ENCODE data around the gene RELN.

The RELN gene

DNA sequence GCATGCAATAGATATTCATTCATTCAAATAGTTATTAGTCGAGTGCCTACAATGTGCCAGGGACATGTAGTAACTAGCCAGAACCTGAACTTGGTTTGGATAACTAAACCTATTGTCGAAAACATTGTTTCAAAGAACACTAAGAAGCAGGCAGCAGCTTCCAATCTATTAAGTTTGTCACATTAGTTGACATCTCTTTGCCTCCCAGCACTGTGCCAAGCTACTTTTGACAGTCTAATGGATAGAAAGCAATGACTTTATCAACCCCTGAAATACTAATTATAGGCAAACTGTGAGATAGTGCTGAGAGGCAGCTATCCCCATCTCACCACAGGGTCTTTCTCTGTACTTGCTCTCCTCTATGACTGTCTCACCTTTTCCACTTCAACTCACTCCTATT is 22.4 kb upstream of the RELN start:
- no peaks in the 10 kb centered on the region for H3K36me3 ChIP-seq (ENCODE audit: control insufficient read depth, insufficient read depth, low read length)
- no peaks in the 10 kb centered on the region for H3K9me3 ChIP-seq (ENCODE audit: control insufficient read depth, low read length)
- H3K9ac ChIP-seq (ENCODE audit: low read length): no peak overlapping the region
- H3K27me3 ChIP-seq (ENCODE audit: control insufficient read depth, insufficient read depth, low read length): no peaks in the 10 kb centered on the region
- no peaks in the 10 kb centered on the region for H3K4me1 ChIP-seq (ENCODE audit: control insufficient read depth, insufficient read depth, low read length)
- no peak overlapping the region for H3K4me3 ChIP-seq (ENCODE audit: low read length)

DNA sequence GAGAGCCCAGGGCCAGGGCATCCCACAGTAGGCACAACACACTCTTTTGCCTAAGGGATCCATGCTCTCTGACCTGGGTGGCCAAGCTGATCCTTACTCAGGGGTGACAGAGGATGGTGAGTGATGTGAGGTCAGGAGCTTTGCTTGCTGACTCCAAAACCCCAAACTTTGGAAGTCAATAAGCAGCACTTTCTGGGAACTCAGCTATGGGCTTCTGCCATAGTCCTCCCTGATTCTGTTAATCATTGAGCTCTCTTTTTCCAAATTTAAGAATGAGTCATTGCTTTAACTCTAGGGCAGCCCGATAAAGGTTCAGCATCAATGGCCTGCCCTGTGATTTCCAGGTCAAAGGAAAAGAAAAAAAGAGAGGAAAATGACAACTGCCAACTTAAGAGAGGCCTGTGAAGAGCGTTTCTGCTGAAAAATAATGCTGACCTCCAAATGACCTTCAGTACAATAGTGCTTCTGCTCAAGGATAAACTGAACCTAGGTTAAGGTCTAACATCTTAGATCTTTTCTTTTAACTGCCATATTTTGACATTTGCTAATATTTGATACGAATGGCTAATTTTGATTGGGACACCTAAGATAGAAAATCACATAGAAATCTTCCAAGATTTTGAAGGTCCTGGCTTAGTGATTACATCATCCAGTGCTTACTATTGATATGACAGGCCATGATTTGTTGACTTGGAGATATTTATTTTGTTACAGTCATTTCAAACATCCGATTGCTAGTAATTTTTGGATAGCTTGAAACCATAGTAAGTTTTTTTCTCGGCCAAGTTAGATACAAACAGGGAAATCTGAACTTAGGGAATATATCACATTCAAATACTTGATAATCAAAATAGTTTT is 20.8 kb upstream of the RELN start:
- no peaks in the 10 kb centered on the region for H3K36me3 ChIP-seq (ENCODE audit: control insufficient read depth, insufficient read depth, low read length)
- H3K9ac ChIP-seq (ENCODE audit: low read length): no peak overlapping the region
- no peaks in the 10 kb centered on the region for H3K9me3 ChIP-seq (ENCODE audit: control insufficient read depth, low read length)
- H3K4me3 ChIP-seq (ENCODE audit: low read length): no peak overlapping the region
- H3K4me1 ChIP-seq (ENCODE audit: control insufficient read depth, insufficient read depth, low read length): no peaks in the 10 kb centered on the region
- H3K27me3 ChIP-seq (ENCODE audit: control insufficient read depth, insufficient read depth, low read length): no peaks in the 10 kb centered on the region

DNA sequence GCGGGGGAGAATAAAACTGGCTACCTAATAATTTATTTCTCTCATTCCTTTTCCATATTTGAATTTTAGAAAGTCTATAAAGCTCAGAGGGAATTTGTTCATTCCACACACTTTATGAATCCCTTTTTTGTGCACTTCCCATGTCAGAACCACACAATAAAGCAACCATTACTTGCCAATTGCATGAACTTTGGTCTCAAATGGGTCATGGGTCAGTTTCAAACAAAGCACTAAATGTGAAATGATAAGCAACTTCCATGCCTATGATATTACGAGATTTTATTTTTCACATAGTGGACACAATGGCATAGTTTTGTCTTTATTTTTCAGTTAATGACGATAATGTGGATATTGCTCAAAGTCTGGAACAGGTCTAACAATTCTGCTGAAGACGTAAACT is 18.6 kb upstream of the RELN start:
- Histone ChIP-seq H3K4me3 (ENCODE audit: low read length) (no peak overlapping the region), H3K36me3 (ENCODE audit: control insufficient read depth, insufficient read depth, low read length) (no peaks in the 10 kb centered on the region), H3K9ac (ENCODE audit: low read length) (no peak overlapping the region), H3K9me3 (ENCODE audit: control insufficient read depth, low read length) (no peaks in the 10 kb centered on the region), H3K27me3 (ENCODE audit: control insufficient read depth, insufficient read depth, low read length) (no peaks in the 10 kb centered on the region), H3K4me1 (ENCODE audit: control insufficient read depth, insufficient read depth, low read length) (no peaks in the 10 kb centered on the region)

DNA sequence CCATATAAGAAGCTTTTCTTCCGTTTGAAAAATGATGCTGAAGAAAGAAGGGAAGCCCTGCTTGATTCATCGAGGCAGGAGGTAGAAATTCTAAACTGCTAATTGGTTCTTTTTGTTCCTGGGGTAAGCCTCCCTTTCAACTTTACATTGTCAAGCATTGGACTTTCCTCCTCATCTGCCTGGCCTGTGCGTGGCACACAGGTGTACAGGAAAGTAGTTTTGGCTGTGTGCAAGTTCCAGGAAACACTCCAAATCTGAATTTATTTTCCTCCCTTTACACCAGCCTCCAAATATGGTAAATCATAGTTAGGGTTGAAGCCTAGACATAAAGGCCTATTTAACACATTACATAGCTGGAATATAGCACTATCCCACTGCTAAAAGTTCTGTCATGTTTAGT is 18.2 kb upstream of the RELN start:
- Histone ChIP-seq H3K9ac (ENCODE audit: low read length) (no peak overlapping the region), H3K9me3 (ENCODE audit: control insufficient read depth, low read length) (no peaks in the 10 kb centered on the region), H3K4me3 (ENCODE audit: low read length) (no peak overlapping the region), H3K4me1 (ENCODE audit: control insufficient read depth, insufficient read depth, low read length) (no peaks in the 10 kb centered on the region), H3K36me3 (ENCODE audit: control insufficient read depth, insufficient read depth, low read length) (no peaks in the 10 kb centered on the region), H3K27me3 (ENCODE audit: control insufficient read depth, insufficient read depth, low read length) (no peaks in the 10 kb centered on the region)

DNA sequence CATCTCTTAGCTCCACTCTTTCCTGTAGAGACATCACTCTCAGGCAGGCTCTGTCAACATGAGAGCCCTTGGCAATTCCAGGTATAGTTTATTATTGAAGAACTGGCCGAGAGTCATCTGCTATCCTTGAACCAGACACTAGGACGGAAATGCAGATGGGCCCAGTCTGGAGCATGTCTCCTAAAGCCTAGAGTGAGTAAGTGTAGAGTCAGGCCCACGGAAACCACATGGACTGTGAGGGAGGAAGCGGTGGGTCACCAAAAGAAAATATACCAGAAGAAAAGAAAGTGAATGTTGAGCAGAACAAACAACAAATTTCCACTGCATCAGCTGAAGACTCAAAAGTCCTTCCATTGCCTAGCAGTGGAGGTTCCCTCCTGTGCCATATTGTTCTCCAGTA is 15.7 kb upstream of the RELN start:
- Histone ChIP-seq H3K4me1 (ENCODE audit: control insufficient read depth, insufficient read depth, low read length) (no peaks in the 10 kb centered on the region), H3K36me3 (ENCODE audit: control insufficient read depth, insufficient read depth, low read length) (no peaks in the 10 kb centered on the region), H3K27me3 (ENCODE audit: control insufficient read depth, insufficient read depth, low read length) (no peaks in the 10 kb centered on the region), H3K4me3 (ENCODE audit: low read length) (no peak overlapping the region), H3K9me3 (ENCODE audit: control insufficient read depth, low read length) (no peaks in the 10 kb centered on the region), H3K9ac (ENCODE audit: low read length) (no peak overlapping the region)

DNA sequence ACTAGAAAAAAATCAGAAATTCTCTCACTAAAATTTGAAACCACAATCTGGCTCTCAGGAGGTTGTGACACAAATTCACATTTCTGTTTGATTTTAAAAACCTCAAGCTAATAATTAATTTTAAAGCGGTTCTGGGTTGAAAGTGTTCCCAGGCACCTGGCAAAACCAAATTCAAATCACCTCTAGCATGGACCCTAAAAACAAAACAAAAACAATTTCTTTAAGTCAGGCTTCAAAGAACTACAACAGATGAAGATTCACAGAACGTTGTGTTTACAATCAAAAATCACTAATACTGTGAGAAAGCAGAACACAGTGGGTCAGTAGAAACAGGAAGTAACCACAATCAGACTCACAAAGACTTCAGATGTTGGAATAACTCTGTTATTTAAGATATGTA is 7.2 kb upstream of the RELN start:
- no peak overlapping the region for H3K4me3 ChIP-seq (ENCODE audit: low read length)
- no peaks in the 10 kb centered on the region for H3K4me1 ChIP-seq (ENCODE audit: control insufficient read depth, insufficient read depth, low read length)
- no peaks in the 10 kb centered on the region for H3K36me3 ChIP-seq (ENCODE audit: control insufficient read depth, insufficient read depth, low read length)
- H3K27me3 ChIP-seq (ENCODE audit: control insufficient read depth, insufficient read depth, low read length): no peaks in the 10 kb centered on the region
- no peak overlapping the region for H3K9ac ChIP-seq (ENCODE audit: low read length)
- no peaks in the 10 kb centered on the region for H3K9me3 ChIP-seq (ENCODE audit: control insufficient read depth, low read length)

DNA sequence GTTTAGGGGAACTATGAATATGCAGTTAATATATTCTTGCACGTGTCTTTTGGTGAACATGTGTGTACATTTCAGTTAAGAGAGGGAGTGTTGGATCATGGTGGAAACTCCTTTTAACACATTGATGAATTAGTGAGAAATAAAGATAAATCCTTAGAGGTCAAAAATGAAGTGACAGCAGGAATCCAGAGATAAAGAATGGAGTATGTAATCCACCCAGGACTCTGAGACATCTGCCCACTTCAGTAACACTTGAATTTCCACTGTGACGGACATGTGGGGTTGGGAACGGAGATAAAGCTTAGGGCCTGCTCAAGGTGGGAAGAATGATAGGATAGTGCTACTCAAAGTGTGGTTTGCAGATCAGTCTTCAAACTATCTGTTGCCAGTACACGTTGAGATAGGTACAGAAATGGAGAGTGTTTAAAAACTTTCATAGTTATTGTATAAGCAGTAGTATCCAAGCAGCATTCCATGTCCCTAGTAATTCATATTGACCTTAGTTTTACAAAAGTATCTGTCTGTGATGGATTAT is 6.6 kb upstream of the RELN start:
- Histone ChIP-seq H3K27me3 (ENCODE audit: control insufficient read depth, insufficient read depth, low read length) (peaks cover 4% of the 10 kb centered on the region), H3K4me1 (ENCODE audit: control insufficient read depth, insufficient read depth, low read length) (no peaks in the 10 kb centered on the region), H3K36me3 (ENCODE audit: control insufficient read depth, insufficient read depth, low read length) (no peaks in the 10 kb centered on the region), H3K9me3 (ENCODE audit: control insufficient read depth, low read length) (no peaks in the 10 kb centered on the region), H3K9ac (ENCODE audit: low read length) (no peak overlapping the region), H3K4me3 (ENCODE audit: low read length) (no peak overlapping the region)

DNA sequence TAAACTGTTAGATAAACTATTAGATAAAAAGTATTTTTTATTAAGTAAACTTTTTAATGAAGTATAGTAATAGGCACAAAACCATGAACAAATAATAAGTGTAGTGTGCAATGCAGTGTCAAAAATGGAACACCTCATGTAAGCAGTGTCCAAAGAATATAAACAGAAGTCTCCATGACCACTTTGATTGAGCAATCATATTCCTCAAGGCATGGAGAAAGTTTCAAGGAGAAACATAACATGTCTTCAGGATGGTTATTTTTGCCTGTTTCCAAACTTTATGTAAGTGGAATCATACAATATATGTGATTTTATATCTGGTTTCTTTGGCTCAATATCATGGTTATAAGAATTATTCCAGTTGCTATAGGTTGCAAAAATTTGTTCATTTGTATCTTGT is 6.1 kb upstream of the RELN start:
- Histone ChIP-seq H3K9ac (ENCODE audit: low read length) (no peak overlapping the region), H3K27me3 (ENCODE audit: control insufficient read depth, insufficient read depth, low read length) (peaks cover 10% of the 10 kb centered on the region), H3K9me3 (ENCODE audit: control insufficient read depth, low read length) (no peaks in the 10 kb centered on the region), H3K4me3 (ENCODE audit: low read length) (no peak overlapping the region), H3K36me3 (ENCODE audit: control insufficient read depth, insufficient read depth, low read length) (no peaks in the 10 kb centered on the region), H3K4me1 (ENCODE audit: control insufficient read depth, insufficient read depth, low read length) (no peaks in the 10 kb centered on the region)

DNA sequence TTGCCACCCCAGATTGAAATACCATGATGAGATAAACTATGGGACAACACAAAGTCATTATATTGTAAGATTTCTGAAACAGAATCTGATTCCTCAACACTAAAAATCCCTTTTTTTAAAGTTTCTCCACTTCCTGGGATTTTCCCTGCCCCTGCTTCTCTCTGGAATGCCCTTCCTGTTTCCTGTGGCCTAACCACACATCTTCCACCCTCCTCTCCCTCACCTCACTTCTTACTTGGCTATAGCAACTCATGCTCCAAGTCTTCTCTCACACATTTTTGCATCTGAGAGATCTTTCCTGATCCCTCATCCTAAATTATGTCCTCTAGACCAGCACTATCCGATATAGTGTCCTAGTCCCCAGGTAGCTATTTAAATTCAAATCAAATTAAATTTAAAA is 4.1 kb upstream of the RELN start:
- Histone ChIP-seq H3K4me1 (ENCODE audit: control insufficient read depth, insufficient read depth, low read length) (no peaks in the 10 kb centered on the region), H3K4me3 (ENCODE audit: low read length) (no peak overlapping the region), H3K9ac (ENCODE audit: low read length) (no peak overlapping the region), H3K36me3 (ENCODE audit: control insufficient read depth, insufficient read depth, low read length) (no peaks in the 10 kb centered on the region), H3K9me3 (ENCODE audit: control insufficient read depth, low read length) (no peaks in the 10 kb centered on the region), H3K27me3 (ENCODE audit: control insufficient read depth, insufficient read depth, low read length) (peaks cover 23% of the 10 kb centered on the region)

DNA sequence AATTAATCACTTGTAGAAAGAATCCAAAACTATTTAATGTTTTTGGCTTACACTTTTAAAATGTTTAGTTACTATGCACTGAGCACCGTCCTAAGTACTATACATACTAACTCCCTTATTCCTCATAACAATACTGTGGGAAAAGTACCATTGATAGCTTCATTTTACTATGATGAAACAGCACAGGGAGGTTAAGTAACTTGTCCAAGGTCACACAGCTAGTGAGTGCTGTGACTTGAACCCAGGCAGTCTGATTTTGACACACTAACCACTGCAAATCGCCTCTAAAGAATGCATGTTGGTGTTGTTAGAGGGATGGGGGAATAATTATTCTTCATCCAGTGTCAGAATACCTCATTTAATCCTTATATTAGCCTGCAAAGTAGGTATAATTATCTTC is 1.9 kb upstream of the RELN start:
- H3K4me1 ChIP-seq (ENCODE audit: control insufficient read depth, insufficient read depth, low read length): no peaks in the 10 kb centered on the region
- H3K4me3 ChIP-seq (ENCODE audit: low read length): no peak overlapping the region
- peaks cover 30% of the 10 kb centered on the region for H3K27me3 ChIP-seq (ENCODE audit: control insufficient read depth, insufficient read depth, low read length)
- no peak overlapping the region for H3K9ac ChIP-seq (ENCODE audit: low read length)
- H3K36me3 ChIP-seq (ENCODE audit: control insufficient read depth, insufficient read depth, low read length): no peaks in the 10 kb centered on the region
- no peaks in the 10 kb centered on the region for H3K9me3 ChIP-seq (ENCODE audit: control insufficient read depth, low read length)

DNA sequence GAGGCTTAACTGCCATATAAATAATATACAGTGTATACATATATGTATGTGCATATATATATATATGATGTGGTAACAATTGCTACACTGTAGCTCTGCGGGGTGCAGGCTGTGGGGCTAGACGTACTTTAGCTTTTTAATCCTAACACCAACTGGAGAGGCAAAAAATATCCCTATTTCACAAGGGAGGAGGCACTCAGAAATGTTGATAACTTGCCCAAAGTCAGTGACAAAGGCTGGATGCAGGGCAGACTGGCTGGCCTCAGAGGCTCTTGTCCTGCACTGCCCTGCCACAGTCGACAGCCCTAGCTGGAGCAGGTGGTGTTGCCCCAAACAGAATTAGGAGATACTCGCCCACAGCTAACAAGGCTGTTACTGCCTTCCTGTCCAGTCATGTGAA is 1.5 kb upstream of the RELN start:
- no peak overlapping the region for H3K4me3 ChIP-seq (ENCODE audit: low read length)
- no peaks in the 10 kb centered on the region for H3K9me3 ChIP-seq (ENCODE audit: control insufficient read depth, low read length)
- peaks cover 31% of the 10 kb centered on the region for H3K27me3 ChIP-seq (ENCODE audit: control insufficient read depth, insufficient read depth, low read length)
- no peaks in the 10 kb centered on the region for H3K4me1 ChIP-seq (ENCODE audit: control insufficient read depth, insufficient read depth, low read length)
- no peaks in the 10 kb centered on the region for H3K36me3 ChIP-seq (ENCODE audit: control insufficient read depth, insufficient read depth, low read length)
- H3K9ac ChIP-seq (ENCODE audit: low read length): no peak overlapping the region

DNA sequence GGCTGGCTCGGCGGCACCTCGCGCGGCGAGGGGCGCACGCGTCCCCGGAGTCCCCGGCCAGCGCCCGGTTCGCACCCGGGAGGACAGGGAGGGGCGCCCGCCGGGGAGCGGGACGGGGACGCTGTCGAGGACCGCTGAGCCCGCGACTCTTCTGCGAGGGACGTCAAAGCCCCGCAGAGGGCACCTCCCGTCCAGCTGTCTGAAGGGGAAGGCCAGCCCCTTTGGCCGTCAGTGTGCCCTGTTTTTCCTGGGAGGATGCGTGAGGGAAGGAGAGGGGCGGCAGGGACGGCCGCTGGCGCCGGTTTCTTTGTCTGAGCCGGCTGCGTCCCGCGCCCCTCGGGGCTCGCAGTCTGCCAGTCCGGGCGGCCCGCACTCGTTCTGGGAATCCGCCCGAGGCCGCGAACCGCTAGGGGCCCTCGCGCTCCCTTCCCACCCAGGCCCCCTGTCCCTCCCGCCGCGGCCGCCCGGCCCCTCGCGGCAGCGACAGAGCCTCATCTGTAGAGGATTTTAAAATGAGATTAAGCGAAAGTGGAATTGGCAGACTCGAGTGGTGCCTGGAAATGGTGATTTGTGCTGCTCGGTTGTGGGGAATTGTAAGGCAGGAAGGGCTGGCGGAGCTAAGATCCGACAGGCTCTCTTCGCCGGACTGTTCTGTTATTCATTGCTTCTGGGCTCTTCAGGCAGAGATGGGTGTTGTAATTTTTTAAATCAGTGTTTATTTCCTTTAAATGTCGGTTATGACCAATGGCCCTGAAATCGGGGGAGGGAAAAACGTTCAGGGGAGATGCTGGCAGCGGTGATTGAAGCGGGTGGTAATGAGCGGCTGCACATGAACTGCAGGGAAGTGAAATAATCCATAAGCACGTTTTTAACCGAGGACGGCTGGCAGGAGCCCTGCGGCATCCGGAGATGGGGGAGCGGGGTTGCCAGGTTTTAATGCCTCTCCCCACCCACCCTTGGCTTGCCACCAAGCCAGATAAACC is 618 bp upstream of the RELN start:
- H3K9ac ChIP-seq (ENCODE audit: low read length): no peak overlapping the region
- H3K9me3 ChIP-seq (ENCODE audit: control insufficient read depth, low read length): no peaks in the 10 kb centered on the region
- peaks cover 31% of the 10 kb centered on the region for H3K27me3 ChIP-seq (ENCODE audit: control insufficient read depth, insufficient read depth, low read length)
- no peaks in the 10 kb centered on the region for H3K4me1 ChIP-seq (ENCODE audit: control insufficient read depth, insufficient read depth, low read length)
- no peak overlapping the region for H3K4me3 ChIP-seq (ENCODE audit: low read length)
- no peaks in the 10 kb centered on the region for H3K36me3 ChIP-seq (ENCODE audit: control insufficient read depth, insufficient read depth, low read length)

All from mucosa of stomach (tissue), 1 donor.